HCT116 (cell line): ENCODE measurements around the gene SLC41A3. TPM values are rescaled to one million over a fixed set of nuclear protein-coding genes. Genes with fewer than 3 reads are reported as not detected.

Experiments
- ATAC-seq: fragments of 200-7000 bp; cut with Tn5 transposase; 2 replicates; pipeline ENCODE4 v1.9.1; 2020; ENCODE audit warnings: mild to moderate bottlenecking, moderate library complexity
- BruUV-seq: library from RNA; stranded (reverse); fragments of 400-500 nt; replicated peaks from 2 replicates; lab custom pipeline; 2021; lab: Mats Ljungman, UMichigan
- CTCF ChIA-PET: fragments of 300-600 bp; sonication (Branson Sonifier 250); formaldehyde crosslinking; loops from one replicate; lab custom pipeline; 2021; ENCODE audit warnings: antibody characterized with exemption; lab: Charles Lee
- POLR2A ChIA-PET: fragments of 300-600, 350-600 bp; sonication (Branson Sonifier 250); formaldehyde crosslinking; loops from one replicate; lab custom pipeline; 2021; ENCODE audit warnings: antibody characterized with exemption; lab: Charles Lee
- RAD21 ChIA-PET, 2 experiments: fragments of 300-600 bp; sonication (Branson Sonifier 250); formaldehyde crosslinking; loops; one replicate each; lab custom pipeline; 2023; ENCODE audit warnings: low total read pairs in 2 of 2; ENCODE audit not compliant: uncharacterized antibody in 2 of 2, unreplicated experiment in 2 of 2, low non-redundant PET in 1 of 2; lab: Charles Lee
- DNase-seq: peaks from one replicate; pipeline ENCODE4 v3.0.0-alpha.2; 2010; ENCODE audit warnings: low read depth, low spot score
- H2AFZ ChIP-seq: fragments of 200-600 bp; shearing (Covaris generic), sonication (generic); 2 replicates; pipeline ENCODE4 v1.6.1; 2017; ENCODE audit warnings: low read depth, mixed run types, mixed read lengths, antibody characterized with exemption, low read length; ENCODE audit not compliant: poor library complexity, severe bottlenecking
- H3K27ac ChIP-seq: 2 replicates; pipeline ENCODE4 v1.5.1; 2012; ENCODE audit warnings: low read depth, low read length
- H3K27me3 ChIP-seq: fragments of 200-600 bp; sonication (generic); 2 replicates; pipeline ENCODE4 v1.6.1; 2016; ENCODE audit warnings: mixed run types, low read length, mixed read lengths; ENCODE audit not compliant: insufficient read depth
- H3K36me3 ChIP-seq, 2 experiments: fragments of 200-500 bp in 1 of 2; fragments of 200-600 bp in 1 of 2; sonication (Bioruptor generic) in 1 of 2; sonication (generic) in 1 of 2; 2 replicates each; pipeline versions ENCODE4 v1.5.1 to v1.6.1; 2014 to 2016; ENCODE audit warnings: low read length in 2 of 2, inconsistent platforms in 1 of 2, mixed read lengths in 1 of 2, mixed run types in 1 of 2; ENCODE audit not compliant: insufficient read depth in 2 of 2, control insufficient read depth in 1 of 2
- H3K4me1 ChIP-seq, 2 experiments: fragments of 200-600 bp in 1 of 2; sonication (generic) in 1 of 2; 2 replicates each; pipeline versions ENCODE4 v1.5.1 to v1.6.1; 2012 to 2017; ENCODE audit warnings: low read length in 2 of 2, inconsistent platforms in 1 of 2, mild to moderate bottlenecking in 1 of 2, mixed read lengths in 1 of 2, mixed run types in 1 of 2, moderate library complexity in 1 of 2; ENCODE audit not compliant: insufficient read depth in 2 of 2, control insufficient read depth in 1 of 2
- H3K4me2 ChIP-seq: fragments of 200-600 bp; sonication (generic); 2 replicates; pipeline ENCODE4 v1.6.1; 2017; ENCODE audit warnings: mixed run types, low read length, mixed read lengths
- H3K4me3 ChIP-seq, 2 experiments: fragments of 200-600 bp in 1 of 2; sonication (generic) in 1 of 2; replicated peaks in 1 of 2; 2 replicates each; pipeline ENCODE4 v1.5.1; 2011 to 2016; ENCODE audit warnings: low read length in 2 of 2, control low read depth in 1 of 2, low read depth in 1 of 2, mild to moderate bottlenecking in 1 of 2, mixed read lengths in 1 of 2, mixed run types in 1 of 2
- H3K79me2 ChIP-seq: fragments of 200-600 bp; sonication (generic); 2 replicates; pipeline ENCODE4 v1.6.1; 2017; ENCODE audit warnings: mild to moderate bottlenecking, mixed run types, low read length, moderate library complexity, mixed read lengths; ENCODE audit not compliant: insufficient read depth
- H3K9ac ChIP-seq: fragments of 200-600 bp; sonication (generic); 2 replicates; pipeline ENCODE4 v1.6.1; 2016; ENCODE audit warnings: low read length, mixed read lengths
- H3K9me2 ChIP-seq: fragments of 200-600 bp; sonication (generic), shearing (Covaris generic); 2 replicates; pipeline ENCODE4 v1.6.1; 2017; ENCODE audit warnings: mixed run types, mild to moderate bottlenecking, moderate library complexity; ENCODE audit not compliant: insufficient read depth
- H3K9me3 ChIP-seq, 2 experiments: fragments of 200-500 bp in 1 of 2; fragments of 200-600 bp in 1 of 2; sonication (Bioruptor generic) in 1 of 2; sonication (generic) in 1 of 2; 2 replicates each; pipeline ENCODE4 v1.6.1; 2014 to 2017; ENCODE audit warnings: low read length in 2 of 2, mixed read lengths in 2 of 2, inconsistent platforms in 1 of 2, low read depth in 1 of 2, mild to moderate bottlenecking in 1 of 2, mixed run types in 1 of 2, moderate library complexity in 1 of 2; ENCODE audit not compliant: control insufficient read depth in 1 of 2, insufficient read depth in 1 of 2
- H4K20me1 ChIP-seq: fragments of 200-600 bp; sonication (generic), shearing (Covaris generic); 2 replicates; pipeline ENCODE4 v1.6.1; 2017; ENCODE audit warnings: mixed run types, mild to moderate bottlenecking, moderate library complexity; ENCODE audit not compliant: insufficient read depth
- CBX3 ChIP-seq: IDR thresholded peaks from 2 replicates; pipeline ENCODE4 v1.6.1; 2012; ENCODE audit warnings: low read depth
- CEBPB ChIP-seq: IDR thresholded peaks from 2 replicates; pipeline ENCODE4 v1.6.1; 2012; ENCODE audit warnings: low read depth
- EGR1 ChIP-seq: IDR thresholded peaks from 2 replicates; pipeline ENCODE4 v1.6.1; 2012; ENCODE audit warnings: low read depth
- EZH2 ChIP-seq: fragments of 200-600 bp; sonication (generic); IDR thresholded peaks from 2 replicates; pipeline ENCODE4 v1.6.1; 2017; ENCODE audit warnings: antibody characterized with exemption, mixed run types
- EZH2phosphoT487 ChIP-seq: fragments of 200-600 bp; IDR thresholded peaks from 2 replicates; pipeline ENCODE4 v1.6.1; 2018; ENCODE audit warnings: antibody characterized with exemption, borderline replicate concordance
- POLR2AphosphoS5 ChIP-seq: IDR thresholded peaks from 2 replicates; pipeline ENCODE4 v1.6.1; 2011; ENCODE audit warnings: mild to moderate bottlenecking, low read depth, low read length, moderate library complexity
- RAD21 ChIP-seq: IDR thresholded peaks from 2 replicates; pipeline ENCODE4 v1.6.1; 2012; ENCODE audit warnings: low read depth, mild to moderate bottlenecking
- SIN3A ChIP-seq: IDR thresholded peaks from 2 replicates; pipeline ENCODE4 v1.6.1; 2012; ENCODE audit warnings: low read depth
- TCF7L2 ChIP-seq: IDR thresholded peaks from 2 replicates; pipeline ENCODE4 v1.7.0; 2011; ENCODE audit warnings: borderline replicate concordance, inconsistent platforms; ENCODE audit not compliant: insufficient read depth, insufficient read length; ENCODE audit errors: extremely low read depth
- YY1 ChIP-seq: IDR thresholded peaks from 2 replicates; pipeline ENCODE4 v1.6.1; 2011; ENCODE audit warnings: low read length, low read depth, moderate library complexity, mild to moderate bottlenecking; ENCODE audit not compliant: insufficient replicate concordance; ENCODE audit errors: extremely low read depth
- ZFX ChIP-seq: fragments of 450-650 bp; IDR thresholded peaks from 2 replicates; pipeline ENCODE4 v1.6.1; 2017
- ZNF274 ChIP-seq: fragments of 200-500 bp; sonication (Bioruptor generic); IDR thresholded peaks from 2 replicates; pipeline ENCODE4 v1.6.1; 2014; ENCODE audit warnings: mild to moderate bottlenecking, low read depth, low read length, inconsistent platforms
- intact Hi-C: fragments of 100-400 bp; cut with micrococcal nuclease; formaldehyde crosslinking; loops from 2 replicates; pipeline ENCODE4 v1.10.0; 2022
- total RNA-seq: library from RNA; stranded (reverse); gene quantifications from one replicate; pipeline ENCODE4 v1.2.1, GENCODE V29; 2021; ENCODE audit not compliant: unreplicated experiment
- TF ChIP-seq, protein P1 (sequence below): IDR thresholded peaks from 2 replicates; pipeline ENCODE4 v1.6.1; 2011; ENCODE audit warnings: mild to moderate bottlenecking, low read length, moderate library complexity; ENCODE audit not compliant: insufficient replicate concordance; ENCODE audit errors: extremely low read depth
- TF ChIP-seq, protein P2 (sequence below): IDR thresholded peaks from 2 replicates; pipeline ENCODE4 v1.6.1; 2012; ENCODE audit warnings: low read depth

The SLC41A3 gene
- total RNA-seq, 1 experiment from 2014 or later = 45.9 TPM

DNA sequence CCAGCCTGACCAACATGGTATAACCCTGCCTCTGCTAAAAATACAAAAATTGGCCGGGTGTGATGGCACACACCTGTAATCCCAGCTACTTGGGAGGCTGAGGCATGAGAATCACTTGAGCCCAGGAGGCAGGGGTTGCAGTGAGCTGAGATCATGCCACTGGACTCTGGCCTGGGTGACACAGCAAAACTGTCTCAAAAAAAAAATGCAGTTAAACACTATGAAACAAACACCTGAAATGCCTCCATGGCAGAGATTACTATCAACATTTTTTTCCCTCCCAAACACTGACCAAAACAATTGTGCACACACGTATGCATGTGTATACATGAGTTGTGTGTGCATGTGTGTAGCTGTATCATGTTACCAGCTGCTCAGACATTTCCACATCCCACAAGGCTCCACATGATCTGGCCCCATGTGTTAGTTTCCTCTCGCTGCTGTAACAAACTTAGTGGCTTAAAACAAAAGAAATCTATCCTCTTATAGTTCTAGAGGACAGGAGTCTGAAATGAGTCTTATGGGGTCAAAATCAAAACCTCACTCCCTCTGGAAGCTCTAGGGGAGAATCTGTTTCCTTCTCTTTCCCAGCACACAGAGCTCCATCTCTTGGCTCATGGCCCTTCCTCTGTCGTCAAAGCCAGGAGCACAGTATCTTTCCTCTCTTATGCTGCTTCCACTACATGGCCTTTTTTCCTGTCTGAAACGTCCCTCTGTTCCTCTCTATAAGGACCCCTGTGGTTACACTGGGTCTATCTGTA lies 34.5 kb downstream of the SLC41A3 start (continued):
- TF ChIP-seq, protein P1, sequence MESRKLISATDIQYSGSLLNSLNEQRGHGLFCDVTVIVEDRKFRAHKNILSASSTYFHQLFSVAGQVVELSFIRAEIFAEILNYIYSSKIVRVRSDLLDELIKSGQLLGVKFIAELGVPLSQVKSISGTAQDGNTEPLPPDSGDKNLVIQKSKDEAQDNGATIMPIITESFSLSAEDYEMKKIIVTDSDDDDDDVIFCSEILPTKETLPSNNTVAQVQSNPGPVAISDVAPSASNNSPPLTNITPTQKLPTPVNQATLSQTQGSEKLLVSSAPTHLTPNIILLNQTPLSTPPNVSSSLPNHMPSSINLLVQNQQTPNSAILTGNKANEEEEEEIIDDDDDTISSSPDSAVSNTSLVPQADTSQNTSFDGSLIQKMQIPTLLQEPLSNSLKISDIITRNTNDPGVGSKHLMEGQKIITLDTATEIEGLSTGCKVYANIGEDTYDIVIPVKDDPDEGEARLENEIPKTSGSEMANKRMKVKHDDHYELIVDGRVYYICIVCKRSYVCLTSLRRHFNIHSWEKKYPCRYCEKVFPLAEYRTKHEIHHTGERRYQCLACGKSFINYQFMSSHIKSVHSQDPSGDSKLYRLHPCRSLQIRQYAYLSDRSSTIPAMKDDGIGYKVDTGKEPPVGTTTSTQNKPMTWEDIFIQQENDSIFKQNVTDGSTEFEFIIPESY = no peak
- TF ChIP-seq EGR1 (no peak), SIN3A (no peak), ZNF274 (no peak), POLR2AphosphoS5 (no peak), ZFX (no peak), RAD21 (no peak), CBX3 (no peak), EZH2phosphoT487 (no peak), EZH2 (no peak), CEBPB (no peak)

DNA sequence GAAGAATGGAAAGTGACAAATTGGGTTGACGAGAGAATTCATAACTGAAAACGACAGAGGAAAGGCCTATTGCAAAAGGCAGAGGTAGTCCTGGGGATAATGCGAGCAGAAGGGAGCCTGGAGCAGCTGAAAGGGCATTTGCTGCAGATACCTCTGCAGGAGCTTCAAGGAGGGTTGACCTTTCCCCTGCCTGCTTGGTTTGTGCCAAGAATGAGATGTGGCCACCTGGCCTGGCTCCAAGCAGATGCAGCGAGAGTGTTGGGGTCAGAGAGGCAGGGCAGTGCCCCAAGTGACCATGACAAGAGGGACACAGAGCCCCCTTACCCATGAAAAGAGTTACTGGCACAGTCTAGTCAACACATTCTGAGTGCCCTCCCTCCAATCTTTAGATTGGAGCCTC lies 43.5 kb downstream of the SLC41A3 start:
- Histone ChIP-seq H3K4me1 (no peaks in the 10 kb centered on the region), H3K79me2 (no peaks in the 10 kb centered on the region), H2AFZ (no peak overlapping the region), H3K27me3 (no peaks in the 10 kb centered on the region), H3K27ac (no peak overlapping the region), H3K9me3 (no peaks in the 10 kb centered on the region), H3K4me2 (no peak overlapping the region), H3K36me3 (no peaks in the 10 kb centered on the region), H3K9ac (no peak overlapping the region), H3K9me2 (no peaks in the 10 kb centered on the region), H4K20me1 (no peaks in the 10 kb centered on the region), H3K4me3 (no peak overlapping the region)
- RAD21 ChIA-PET = no interaction called here
- BruUV-seq = no TSS peak
- DNase-seq (no peak), ATAC-seq (no peak)
- intact Hi-C loops = no loop called here
- POLR2A ChIA-PET = no interaction called here
- CTCF ChIA-PET = no interaction called here
- TF ChIP-seq YY1 (no peak), ZFX (no peak), SIN3A (no peak), EZH2 (no peak), ZNF274 (no peak), TCF7L2 (no peak)
- TF ChIP-seq, protein P2, sequence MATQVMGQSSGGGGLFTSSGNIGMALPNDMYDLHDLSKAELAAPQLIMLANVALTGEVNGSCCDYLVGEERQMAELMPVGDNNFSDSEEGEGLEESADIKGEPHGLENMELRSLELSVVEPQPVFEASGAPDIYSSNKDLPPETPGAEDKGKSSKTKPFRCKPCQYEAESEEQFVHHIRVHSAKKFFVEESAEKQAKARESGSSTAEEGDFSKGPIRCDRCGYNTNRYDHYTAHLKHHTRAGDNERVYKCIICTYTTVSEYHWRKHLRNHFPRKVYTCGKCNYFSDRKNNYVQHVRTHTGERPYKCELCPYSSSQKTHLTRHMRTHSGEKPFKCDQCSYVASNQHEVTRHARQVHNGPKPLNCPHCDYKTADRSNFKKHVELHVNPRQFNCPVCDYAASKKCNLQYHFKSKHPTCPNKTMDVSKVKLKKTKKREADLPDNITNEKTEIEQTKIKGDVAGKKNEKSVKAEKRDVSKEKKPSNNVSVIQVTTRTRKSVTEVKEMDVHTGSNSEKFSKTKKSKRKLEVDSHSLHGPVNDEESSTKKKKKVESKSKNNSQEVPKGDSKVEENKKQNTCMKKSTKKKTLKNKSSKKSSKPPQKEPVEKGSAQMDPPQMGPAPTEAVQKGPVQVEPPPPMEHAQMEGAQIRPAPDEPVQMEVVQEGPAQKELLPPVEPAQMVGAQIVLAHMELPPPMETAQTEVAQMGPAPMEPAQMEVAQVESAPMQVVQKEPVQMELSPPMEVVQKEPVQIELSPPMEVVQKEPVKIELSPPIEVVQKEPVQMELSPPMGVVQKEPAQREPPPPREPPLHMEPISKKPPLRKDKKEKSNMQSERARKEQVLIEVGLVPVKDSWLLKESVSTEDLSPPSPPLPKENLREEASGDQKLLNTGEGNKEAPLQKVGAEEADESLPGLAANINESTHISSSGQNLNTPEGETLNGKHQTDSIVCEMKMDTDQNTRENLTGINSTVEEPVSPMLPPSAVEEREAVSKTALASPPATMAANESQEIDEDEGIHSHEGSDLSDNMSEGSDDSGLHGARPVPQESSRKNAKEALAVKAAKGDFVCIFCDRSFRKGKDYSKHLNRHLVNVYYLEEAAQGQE = no peak
